Stimulated activated CD4-positive, alpha-beta T cell treated with anti-CD3 and anti-CD28 coated beads, Interleukin-1b, Interleukin-23, amount 100 ng/mL, for 48 hours (primary cell): Measurements from ENCODE around the gene PTGDS.

Source experiments
- DNase-seq: peaks from one replicate; pipeline ENCODE4 v3.0.0-alpha.2; 2020

The PTGDS gene

DNA sequence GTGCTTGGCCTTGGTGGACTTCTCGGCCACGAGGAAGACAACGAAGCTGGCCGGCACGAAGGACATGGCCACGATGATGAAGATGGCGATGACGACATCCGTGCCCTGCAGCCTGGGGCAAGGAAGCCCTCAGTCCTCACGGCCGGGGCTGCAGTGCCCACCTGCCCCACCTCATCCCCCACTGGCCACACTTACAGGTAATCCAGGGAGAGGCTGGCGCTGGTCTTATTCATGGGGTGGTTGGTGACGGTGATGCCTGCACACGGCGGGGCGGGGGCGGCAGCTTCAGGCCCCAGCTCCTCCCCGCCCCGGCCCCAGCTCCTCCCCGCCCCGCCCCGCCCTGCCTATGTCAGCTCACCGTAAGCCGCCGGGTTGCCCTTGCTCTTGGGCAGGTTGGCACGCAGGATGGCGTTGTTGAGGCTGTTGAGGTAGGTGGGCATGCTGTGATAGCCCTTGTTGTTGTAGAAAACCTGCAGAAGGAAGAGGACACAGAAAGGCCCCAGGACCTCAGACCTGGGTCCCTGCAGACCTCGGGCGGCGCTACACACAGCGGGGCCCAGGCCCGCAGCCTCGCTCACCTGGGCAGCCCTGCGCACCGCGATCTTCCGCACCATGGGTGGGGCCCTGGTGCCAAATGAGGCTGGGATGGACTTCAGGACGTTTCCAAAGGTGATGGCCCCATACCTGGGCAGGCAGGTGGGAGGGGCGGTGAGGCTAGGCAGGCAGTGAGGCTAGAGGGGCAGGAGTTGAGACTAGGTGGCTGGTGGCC, 34.8 kb downstream of the PTGDS start:
- DNase-seq, result no peak

DNA sequence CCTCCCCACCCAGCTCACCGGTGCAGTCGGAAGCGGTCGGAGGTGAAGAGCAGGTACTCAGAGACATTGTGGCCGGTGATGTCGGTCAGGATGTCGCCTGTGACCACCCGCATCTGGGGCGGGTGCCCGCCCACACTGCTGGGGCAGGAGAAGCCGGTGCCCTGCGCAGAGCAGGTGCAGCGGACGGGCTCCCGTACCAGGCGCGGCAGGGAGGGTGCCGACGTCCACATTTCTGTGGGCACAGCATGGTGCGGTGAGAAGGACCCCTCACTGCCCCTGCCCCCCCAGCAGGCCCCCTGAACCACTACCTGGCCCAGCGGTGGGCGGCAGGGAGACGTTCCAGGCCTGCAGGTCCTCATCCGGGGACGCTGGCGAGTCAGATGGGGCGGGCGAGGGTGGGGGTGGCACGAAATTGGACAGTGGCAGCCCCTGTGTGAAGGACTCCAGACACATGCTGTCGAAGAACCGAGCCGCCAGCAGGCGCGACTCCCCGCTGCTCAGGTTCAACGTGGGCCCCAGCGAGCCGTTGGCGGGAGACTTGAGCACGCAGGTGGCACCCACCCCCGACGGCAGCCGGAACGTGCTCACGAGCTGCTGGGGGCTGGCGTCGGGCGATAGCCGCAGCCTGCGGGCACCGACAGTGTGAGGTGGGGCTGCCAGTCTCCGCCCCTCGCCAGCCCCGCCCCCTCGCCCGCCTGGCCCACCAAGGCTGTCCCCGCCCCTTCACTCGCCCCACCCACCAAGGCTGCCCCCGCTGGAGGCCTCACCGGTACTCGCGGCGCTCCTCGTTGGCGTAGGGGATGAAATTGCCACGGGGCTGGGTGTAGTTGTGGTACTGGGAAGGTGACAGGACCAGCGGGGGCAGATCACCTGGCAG, 35.6 kb downstream of the PTGDS start:
- no peak for DNase-seq

DNA sequence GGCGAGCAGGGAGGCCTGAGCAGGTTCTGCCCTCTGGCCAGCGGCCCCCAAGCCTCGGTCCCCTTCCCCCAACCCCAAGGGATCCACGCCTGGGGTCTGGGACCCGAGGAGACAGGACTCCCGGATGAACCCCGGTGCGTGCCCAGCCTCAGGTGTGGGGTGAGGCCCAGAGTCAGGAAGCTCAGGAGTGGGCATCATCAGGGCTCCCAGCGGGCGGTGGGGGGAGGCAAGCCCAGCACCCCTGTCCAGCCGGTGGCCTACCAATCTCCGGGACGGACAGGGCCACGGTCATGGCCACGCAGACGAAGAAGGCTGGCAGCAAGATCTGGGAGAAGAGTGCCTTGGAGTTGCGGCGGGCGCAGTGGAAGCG, 36.3 kb downstream of the PTGDS start:
- DNase-seq, result no peak

DNA sequence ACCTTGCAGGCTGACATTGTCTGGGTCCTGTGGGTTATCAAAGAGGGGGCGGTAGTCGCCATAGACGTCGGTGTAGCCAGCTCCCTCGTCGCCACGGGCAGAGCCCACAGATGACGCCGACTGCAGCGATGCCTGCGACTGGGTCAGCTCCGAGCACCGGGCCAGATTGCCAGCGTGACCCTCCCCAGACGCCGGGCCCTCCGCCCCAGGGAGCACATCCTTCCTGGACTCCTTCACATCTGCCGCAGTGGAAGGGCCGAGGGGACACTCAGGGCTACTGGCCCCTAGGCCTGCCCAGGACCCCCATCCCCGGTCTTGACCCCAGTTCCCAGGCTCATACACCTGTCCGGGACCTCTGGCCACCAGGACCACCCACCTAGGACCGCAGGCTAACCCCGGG, 36.9 kb downstream of the PTGDS start:
- no peak for DNase-seq

DNA sequence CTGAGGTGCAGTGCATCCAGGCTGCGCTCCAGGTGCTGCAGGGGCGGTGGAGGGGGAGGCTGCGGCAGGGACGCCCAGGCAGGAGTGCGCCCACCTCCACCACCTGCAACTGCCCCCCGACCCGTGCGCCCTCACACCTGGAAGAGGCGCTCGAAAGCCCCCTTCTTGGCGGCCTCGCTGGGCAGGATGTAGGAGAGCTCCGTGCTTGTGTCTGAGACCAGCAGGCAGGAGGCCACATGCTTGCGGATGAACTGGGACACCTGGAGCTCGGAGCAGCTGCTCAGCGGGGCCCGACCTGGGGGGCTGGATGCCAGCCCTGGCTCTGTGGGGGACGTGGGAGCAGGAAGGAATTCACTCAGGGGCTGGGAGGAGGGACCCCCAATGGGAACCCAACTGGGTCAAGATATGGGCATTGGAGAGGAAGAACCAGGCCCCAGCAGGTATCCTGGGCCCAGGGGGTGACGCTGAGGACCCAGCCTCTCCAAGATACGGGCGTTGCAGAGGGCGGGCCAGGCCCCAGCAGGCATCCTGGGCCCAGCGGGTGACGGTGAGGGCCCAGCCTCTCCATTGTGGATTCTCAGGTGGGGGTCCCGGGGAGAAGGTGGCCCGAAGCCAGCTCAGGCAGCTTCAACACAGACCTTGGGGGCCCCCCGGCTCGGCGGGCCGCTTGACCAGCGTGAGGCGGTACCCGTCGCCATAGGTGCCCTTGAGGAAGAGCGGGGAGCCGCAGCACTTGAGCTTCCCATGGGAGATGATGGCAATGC, 37.7 kb downstream of the PTGDS start:
- no peak for DNase-seq

DNA sequence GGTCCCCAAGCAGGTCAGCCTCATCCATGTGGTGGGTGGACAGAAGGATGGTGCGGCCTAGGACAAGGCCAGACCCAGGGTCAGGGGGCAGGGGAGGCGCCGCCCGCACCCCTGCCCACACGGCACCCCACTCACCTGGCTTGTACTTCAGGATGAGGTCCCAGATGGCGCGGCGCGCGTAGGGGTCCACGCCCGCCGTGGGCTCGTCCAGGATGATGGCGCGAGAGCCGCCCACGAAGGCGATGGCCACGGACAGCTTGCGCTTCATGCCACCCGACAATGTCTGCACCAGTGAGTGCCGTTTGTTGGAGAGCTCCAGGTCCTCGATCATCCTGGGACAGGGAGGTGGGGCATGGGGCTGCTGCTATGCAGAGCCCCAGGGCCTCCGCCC, 38.2 kb downstream of the PTGDS start:
- no peak for DNase-seq

DNA sequence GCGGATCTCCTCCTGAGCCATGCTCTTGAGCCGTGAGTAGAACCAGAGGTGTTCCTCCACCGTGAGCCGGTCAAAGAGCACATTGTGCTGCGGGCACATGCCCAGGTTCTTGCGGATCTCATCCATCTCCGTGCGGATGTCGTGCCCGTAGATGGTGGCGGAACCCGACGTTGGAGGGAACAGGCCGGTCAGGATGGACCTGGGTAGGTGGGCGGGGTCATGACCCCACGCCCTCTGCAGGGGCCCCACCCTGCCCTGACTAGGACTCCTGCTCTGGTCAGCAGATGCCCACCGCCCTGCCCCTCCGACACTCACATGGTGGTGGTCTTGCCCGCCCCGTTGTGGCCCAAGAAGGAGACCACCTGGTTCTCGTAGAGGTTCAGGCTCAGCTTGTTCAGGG, 38.7 kb downstream of the PTGDS start:
- DNase-seq, result no peak

DNA sequence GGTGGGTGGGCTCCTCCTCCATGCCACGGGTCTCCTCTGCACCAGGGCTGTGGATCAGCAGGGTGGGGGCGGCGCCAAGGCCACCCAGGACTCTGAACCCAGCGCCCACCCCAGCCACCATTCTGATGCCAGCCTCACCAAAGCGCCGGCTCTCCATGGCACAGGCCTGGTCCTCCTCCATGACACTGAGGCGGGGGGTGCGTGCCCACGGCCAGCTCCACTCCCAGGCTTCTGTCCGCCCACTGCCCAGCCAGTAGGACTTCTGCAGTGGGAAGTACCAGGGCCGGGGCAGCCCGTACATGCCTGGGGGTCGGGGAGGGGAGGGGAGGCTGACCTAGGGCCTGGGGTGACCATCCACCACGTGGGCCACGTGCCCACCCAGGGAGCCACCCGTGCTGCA, 39.1 kb downstream of the PTGDS start:
- no peak for DNase-seq

DNA sequence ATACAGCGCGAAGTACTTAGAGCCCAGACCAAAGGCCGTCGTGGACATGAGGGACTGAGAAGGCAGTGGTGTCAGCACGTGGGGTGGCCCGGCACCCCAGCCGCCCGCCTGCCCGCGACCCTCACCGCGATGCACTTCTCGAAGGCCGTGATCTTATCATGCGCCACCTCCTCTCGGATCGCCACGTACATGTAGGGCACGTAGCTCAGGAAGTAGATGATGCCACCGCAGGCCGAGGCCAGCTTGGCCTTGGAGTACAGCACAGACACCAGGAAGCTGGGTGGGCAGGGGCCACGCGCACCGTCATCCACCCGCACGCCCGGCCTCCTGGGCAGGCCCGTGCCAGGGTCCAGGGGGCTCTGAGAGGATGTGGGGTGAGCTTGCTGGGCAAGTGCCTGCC, 39.8 kb downstream of the PTGDS start:
- no peak for DNase-seq

DNA sequence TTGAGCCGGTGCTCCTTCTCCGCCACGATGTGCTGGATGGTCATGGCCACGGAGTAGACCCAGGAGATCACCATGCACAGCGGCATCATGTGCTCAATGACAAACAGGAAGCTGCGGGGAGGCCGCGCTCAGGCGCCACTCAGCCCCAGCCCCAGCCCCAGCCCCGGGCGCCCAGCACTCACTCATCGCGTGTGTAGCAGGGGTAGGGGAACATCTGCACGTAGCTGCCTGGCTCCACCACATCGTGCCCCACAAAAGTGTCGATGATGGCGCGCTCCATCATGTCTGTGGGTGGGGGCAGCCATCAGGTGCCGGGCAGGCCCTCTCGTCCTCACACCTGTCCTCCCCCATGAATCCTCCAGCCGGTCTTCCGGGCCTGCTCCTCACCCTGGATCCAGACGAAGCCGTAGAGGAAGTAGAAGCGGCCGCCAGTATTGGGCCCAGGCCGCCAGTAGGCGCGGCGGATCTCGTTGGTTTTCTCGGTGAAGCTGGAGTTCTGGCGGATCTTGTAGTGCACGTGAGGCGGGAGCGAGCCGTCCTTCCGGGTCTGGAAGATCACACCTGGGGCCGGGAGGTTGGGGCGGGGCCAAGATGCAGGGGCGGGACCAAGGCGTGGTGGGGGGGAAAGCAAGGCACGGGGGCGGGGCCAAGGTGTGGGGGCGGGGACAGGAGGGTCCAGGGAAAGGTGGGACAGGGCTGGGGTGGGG, 40.6 kb downstream of the PTGDS start:
- DNase-seq, result no peak

DNA sequence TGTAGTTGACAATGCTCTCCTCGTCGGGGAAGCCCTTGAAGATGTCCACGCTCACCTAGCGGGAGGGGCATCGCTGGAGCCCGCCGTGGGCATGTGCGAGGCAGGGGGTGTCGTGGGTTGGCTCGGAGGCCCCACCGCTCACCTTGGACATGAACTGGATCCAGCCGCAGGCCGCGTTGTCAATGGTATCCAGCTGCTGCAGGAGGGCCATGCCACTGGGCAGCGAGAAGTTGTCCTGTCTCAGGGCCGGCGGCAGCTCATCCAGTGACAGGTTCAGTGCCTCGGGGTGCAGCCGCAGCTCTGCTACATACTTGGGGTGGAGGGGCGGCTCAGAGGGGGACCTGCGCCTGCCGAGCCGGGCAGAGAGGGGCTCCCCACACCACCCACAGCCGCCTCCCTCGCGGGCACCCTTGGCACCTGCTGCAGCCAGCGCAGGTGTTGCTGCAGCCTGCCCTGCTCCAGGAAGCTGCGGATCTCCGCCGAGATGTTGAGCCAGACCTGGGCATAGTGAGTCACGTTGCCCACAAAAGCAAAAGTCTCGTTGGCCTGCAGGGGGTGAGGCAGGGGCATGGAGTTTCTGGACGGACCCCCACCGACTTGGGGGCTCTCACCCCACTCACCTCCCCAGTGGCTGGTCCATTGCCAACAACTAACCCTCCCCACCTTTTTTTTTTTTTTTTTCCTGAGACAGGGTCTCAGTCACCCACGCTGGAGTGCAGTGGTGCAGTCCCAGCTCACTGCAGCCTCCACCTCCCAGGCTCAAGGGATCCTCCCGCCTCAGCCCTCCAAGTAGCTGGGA, 41.7 kb downstream of the PTGDS start:
- DNase-seq, result no peak

DNA sequence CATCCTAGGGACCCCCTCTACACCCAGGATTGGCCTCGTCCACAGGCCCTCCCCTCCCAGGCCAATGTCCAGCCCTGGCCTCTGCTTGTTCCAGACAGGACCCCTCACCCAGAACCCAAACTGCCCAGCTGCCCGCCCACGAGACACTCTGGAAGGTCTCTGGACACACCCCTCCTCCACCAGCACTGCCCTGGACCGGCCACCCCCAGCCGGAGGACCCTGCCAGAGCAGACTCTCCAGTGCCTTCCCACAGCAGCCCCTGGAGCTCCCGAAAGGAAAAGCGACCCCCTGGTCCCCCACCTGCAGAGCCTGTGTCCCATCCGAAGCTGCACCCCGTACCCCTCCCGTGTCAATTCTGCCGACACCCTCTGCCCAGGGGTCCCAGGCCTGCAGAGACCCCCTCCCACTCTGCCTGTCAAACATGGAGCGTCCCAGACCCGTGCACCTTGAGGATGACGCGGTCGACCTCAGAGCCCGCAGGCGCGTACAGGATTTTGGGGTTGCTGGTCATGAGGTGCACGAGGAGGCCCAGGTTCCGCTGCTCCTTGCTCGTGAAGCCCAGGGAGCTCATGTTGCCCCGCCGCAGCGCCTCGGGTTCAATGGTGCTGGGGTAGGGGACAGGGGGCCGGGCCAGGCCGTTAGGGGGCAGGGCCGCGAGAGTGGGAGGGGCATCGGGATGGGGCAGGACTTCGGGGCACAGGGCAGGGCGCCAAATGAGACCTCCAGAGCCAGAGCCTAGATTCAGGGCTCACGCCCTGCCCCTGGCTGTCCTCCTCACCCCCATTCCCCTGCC, 42.8 kb downstream of the PTGDS start:
- no peak for DNase-seq

DNA sequence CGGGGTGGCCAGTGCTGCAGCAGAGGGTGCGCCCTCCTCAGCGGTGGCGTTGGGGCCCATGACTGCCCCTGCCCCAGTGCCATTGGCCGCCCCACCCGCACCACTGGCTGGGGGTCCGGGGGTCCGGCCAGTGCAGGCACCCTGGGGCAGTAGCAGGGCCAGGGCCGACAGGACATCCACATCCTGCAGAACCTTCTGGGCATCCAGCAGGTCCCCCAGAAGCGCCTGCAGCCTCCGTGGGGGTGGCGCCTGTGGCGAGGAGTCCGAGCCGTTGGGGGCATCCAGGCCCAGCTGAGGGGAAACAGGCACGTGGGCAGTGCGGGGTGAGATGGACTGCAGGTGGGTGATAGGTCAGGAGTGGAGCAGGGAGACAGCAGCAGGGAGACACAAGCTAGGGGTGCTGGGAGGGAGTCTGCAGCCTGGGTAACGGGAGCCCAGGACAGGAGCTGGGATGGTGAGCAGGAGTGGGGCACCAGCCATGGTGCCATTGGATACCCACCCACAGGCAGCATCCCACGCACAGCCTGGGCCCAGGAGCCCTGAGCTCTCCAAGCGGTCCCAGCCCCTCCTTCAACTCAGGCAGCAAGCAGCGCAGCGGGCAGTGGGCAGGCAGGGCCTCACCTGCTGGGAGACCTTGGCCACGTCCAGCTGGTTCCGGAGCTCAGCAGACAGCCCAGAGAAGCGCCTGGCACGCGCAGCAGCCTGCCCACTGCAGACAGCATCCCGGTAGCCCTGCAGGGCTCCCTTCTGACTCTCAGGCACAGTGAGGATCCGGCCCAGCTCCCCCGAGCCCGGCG, 43.7 kb downstream of the PTGDS start:
- DNase-seq, result no peak

DNA sequence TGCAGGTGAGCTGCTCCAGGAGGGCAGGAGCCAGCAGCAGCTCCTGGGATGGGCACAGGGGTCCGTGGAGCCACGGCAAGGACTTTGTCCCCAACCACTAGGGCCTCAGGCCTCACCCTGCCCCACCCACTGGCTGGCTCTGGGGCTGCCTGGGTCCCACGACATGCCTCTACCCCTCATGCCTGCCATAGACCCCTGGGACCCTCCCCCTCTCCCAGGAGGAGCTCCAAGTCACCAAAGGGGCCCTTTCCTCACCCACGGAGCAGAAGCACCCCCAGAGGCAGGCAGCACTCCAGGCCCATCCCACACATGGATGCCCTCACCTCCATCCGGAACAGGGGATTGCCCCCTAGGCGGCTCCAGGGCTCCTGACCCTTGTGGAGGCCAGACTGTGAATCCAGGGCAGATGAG, 44.3 kb downstream of the PTGDS start:
- DNase-seq, result no peak

DNA sequence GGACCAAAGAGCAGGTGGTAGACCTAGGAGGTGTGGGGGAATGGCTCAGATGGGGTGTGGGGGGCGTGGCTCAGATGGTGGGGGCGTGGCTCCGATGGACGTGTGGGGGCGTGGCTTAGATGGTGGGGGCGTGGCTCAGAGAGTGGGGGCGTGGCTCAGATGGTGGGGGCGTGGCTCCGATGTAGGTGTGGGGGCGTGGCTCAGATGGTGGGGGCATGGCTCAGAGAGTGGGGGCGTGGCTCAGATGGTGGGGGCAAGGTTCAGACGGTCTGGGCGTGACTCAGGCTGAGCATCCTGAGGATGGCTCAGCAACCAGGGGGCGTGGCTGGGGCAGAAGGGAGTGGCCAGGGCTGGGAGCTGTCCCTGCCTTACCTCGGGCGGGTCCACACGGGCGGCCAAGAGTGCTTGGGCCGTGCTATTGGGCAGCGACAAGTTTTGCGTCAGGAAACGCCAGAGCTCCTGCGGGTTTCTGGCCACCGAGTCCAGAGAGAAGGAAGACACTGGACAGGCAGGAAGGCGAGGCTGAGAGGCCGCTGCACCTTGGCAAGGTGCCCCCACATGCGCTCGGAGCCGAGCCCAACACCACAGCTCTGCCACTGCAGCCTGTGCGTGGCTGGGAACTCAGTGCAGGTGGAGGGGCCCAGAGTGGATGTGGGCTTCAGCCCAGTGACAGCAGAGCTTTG, 44.8 kb downstream of the PTGDS start:
- DNase-seq, result peak; percentile 89

DNA sequence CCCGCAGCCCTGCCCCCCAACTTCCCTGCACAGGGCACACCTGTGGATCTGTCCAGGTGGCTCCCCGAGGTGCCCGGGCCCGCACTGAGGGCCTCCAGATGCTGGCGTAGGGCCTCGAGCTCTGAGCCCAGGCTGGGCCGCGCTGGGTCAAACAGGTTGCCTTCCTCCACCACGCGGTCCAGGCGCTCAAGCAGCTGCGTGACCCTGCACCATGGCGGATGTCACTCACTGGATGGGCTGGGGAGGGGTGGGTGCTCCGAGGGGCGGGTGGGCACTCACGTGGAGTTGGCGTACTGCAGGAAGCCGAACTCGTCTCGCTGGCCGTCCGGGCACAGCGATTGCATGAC, 45.3 kb downstream of the PTGDS start:
- no peak for DNase-seq

DNA sequence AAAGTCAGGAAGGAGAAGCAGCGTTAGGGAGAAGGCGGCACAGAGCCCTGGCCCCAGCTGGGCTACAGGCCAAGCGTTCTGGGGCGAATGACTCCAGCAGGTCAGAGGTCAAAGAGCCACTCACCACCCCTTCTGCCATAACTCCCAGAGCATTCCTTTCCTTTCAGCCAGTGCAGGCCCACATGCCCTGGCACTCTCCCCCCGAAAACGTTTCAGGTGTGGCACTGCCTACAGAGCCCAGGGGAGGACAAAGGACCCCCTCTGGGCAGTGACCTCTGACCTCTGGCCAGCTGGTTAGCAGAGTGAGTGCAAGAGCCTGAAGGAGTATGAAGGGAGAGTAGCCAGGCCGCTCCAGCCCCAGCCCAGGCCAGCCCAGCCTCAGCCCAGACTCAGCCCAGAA, 45.9 kb downstream of the PTGDS start:
- no peak for DNase-seq

DNA sequence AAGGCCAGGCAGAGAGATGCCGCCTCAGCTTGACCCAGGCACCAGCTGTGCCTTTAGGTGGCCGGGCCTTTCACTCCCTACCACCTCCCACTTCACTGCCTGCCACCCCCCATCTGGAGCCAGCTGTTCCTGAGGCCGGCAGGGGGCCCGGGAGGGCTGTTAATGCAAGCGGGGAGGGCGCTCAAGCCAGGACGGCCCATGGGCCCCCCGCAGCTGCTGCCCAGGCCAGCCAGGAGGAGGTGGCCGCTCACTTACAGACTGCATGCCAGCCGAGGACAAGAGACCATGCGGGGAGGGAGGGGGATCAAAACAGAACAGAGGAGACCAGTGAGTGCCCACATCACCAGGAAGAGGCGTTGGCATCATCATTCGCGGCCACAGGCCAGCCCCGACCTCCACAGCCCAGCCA, 46.3 kb downstream of the PTGDS start:
- no peak for DNase-seq

DNA sequence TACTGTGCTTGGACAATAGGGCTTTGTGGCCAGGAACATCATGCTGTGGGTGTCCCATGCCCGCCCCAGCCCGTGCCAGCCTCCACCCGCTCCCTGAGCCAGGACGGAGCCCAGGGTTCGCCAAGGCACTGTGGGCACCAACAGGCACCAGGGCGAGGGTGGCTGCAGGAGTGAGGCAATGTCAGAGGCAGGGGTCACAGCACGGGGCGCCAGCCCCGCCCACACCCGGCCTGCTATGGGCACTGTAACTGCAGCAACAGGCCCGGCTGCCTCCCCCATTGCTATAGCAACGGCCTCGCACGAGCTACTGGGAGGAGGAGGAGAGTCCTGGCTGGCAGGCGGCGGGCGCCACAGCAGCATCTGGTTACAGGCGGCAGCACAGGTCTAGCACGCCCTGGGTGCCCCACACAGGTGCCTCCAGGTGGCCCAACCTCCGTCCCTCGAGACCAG, 48.2 kb downstream of the PTGDS start:
- DNase-seq, result no peak

DNA sequence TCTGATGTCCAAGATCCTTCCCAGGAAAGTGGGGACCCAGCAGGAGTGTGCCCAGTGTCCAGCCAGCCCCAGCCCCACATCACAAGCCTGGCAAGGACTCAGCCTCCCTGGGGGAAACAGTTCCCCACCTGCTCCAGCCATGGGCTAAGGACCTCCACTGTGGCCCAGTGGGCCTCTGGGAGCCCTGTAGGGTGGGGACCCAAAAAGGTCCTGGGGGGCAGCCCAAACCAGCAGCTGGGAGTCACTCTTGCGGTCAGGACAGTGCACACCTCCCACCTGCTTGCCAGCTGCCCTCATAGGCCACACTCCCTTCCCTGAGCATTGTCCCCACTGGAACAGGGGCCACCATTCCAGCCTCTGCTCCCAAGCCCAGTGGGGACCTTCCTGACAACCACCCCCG, 49.1 kb downstream of the PTGDS start:
- DNase-seq, result no peak
